Esophagus squamous epithelium (tissue), 4 donors: ENCODE measurements around the gene PGGHG.

Source experiments
- POLR2A ChIP-seq, 4 donors: fragments of 450-650 bp; IDR thresholded peaks; one replicate each; pipeline ENCODE4 v1.6.1; 2017; ENCODE audit warnings: antibody characterized with exemption in 4 of 4, mild to moderate bottlenecking in 4 of 4, moderate library complexity in 3 of 4
- TF ChIP-seq, protein P1 (sequence below), 6 experiments: fragments of 450-650 bp in 4 of 6; fragments of 200-600 bp in 2 of 6; sonication (generic) in 2 of 6; IDR thresholded peaks; one replicate each; pipeline ENCODE4 v1.5.1; 2016 to 2019; ENCODE audit warnings: antibody characterized with exemption in 6 of 6, mild to moderate bottlenecking in 4 of 6, moderate library complexity in 4 of 6

DNA sequence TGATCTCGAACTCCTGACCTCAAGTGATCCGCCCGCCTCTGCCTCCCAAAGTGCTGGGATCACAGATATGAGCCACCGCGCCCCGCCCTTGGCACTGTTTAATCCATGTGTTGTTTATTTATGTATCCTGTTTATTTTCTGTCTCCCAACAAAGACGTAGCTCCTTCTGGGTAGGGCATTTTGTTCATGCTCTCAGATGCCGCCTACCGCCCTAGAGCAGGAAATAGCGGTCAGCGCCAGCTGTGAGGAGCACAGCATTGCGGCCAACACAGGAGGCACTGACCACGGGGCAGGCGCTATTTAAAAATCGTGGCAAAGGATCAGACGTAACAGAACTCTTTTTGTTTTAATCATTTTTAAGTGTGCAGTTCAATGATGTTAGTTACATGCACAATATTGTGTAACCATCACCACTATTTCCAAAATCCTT is 20.2 kb upstream of the PGGHG start:
- TF ChIP-seq, protein P1, sequence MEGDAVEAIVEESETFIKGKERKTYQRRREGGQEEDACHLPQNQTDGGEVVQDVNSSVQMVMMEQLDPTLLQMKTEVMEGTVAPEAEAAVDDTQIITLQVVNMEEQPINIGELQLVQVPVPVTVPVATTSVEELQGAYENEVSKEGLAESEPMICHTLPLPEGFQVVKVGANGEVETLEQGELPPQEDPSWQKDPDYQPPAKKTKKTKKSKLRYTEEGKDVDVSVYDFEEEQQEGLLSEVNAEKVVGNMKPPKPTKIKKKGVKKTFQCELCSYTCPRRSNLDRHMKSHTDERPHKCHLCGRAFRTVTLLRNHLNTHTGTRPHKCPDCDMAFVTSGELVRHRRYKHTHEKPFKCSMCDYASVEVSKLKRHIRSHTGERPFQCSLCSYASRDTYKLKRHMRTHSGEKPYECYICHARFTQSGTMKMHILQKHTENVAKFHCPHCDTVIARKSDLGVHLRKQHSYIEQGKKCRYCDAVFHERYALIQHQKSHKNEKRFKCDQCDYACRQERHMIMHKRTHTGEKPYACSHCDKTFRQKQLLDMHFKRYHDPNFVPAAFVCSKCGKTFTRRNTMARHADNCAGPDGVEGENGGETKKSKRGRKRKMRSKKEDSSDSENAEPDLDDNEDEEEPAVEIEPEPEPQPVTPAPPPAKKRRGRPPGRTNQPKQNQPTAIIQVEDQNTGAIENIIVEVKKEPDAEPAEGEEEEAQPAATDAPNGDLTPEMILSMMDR (IDR thresholded peaks at IDR 0.05) = peak in 2 of 6 experiments; percentile 3 to 8
- peak in 1 of 4 donors; percentile 36 for TF ChIP-seq POLR2A (IDR thresholded peaks at IDR 0.05)
